NCI-H2196 (cell line): ENCODE data around the gene CCDC13.
"Not testable (repeated sequence)": the region's sequence is repeated elsewhere in the genome, so short reads cannot be mapped to it uniquely, and the experiment has no call there.

ENCODE experiments used
- DNase-seq: peaks from one replicate; lab custom pipeline; 2025; ENCODE audit not compliant: unreplicated experiment; lab: John Stamatoyannopoulos, UW

The CCDC13 gene, protein sequence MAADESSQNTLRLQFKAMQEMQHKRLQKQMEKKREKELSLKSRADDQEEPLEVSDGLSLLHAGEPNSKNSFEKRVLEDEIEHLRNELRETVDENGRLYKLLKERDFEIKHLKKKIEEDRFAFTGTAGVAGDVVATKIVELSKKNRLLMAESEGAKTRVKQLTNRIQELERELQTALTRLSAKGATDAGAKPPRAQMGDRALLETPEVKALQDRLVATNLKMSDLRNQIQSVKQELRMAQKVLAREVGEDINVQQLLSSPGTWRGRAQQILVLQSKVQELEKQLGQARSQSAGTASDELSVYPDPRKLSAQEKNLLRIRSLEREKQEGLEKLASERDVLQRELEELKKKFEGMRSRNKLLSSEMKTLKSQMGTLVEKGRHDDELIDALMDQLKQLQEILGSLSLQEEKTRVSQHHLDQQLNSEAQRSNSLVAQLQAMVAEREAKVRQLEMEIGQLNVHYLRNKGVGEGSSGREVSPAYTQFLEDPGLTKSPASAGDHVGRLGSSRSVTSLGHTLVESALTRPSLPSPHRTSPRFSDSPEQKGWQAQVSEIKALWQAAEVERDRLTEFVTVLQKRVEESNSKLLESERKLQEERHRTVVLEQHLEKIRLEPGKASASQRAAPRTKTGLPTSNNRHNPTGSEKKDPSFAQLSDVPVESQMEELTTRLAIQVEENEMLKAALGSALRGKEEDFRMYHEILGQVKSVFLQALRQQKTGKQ

DNA sequence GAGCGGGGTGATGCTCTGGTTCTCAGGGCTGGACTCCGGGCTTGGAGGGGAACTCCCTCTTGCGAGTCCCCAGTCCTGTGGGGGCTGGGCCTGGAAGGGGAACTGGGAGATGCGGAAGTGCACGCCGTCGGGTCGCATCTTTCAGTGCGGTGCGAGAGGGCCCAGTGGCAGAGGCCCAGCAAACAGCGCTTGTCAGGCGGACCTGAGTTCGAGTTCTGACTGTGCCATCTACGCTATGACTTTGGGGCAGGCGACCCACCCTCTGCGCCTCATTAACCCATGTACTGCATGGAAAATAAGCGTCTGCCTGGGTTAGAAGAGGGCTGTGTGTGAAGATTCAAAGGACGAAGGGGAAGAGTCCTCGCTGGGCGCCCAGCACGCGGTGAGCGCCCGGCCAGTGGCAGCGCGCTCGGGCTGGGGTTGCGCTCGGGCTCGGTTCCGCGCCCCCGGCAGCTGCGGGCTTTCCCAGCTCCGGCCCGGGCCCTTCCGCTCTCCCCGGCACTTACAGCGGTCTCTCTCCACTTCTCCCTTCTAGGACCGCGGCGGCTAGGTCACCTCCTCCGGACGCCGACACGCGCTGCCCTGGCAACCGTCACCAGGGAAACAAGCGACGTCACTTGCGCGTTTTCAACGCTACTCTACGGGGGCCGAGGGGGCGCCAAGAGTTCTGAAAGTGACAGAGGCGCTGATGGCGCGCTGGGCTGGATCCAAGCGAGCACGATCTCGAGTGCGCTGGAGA, at the start of gene CCDC13:
Gene CCDC13, minus strand, starts transcription at position 584 of the 739 bp plus-strand sequence. CDS start 14,908 bp downstream, outside the sequence.
- DNase-seq, result peak; percentile 88

DNA sequence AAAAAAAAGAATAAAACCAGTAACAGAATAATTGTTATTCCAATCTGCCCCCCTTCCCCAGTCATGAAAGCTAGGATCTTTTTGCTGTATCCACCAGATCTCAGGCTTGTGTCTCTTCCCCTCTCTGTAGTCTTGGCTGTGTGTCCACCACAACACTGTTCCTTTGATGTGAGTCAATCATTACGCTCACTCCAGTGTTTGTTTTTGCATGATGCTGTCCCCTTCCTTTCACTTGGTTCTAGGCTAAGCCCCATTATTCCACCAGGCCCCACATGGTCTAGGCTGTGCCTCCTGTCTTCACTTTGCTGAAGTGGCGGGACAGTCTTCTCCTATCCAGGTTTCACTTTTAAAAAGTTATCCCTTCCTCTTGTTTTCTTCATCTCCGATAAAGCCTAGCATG, 49.8 kb upstream of the CCDC13 start:
- no peak for DNase-seq

DNA sequence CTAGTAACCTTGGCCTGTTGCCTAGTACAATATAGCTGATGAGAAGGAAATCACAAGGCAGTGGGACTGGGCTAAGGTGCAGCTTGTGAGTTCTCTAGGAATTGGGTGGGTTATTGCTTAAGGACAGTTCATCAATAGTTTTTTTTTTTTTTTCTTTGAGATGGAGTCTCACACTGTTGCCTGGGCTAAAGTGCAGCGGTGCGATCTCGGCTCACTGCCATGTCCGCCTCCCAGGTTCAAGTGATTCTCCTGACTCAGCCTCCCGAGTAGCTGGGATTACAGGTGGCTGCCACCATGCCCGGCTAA, 47.6 kb upstream of the CCDC13 start:
- DNase-seq, result no peak

DNA sequence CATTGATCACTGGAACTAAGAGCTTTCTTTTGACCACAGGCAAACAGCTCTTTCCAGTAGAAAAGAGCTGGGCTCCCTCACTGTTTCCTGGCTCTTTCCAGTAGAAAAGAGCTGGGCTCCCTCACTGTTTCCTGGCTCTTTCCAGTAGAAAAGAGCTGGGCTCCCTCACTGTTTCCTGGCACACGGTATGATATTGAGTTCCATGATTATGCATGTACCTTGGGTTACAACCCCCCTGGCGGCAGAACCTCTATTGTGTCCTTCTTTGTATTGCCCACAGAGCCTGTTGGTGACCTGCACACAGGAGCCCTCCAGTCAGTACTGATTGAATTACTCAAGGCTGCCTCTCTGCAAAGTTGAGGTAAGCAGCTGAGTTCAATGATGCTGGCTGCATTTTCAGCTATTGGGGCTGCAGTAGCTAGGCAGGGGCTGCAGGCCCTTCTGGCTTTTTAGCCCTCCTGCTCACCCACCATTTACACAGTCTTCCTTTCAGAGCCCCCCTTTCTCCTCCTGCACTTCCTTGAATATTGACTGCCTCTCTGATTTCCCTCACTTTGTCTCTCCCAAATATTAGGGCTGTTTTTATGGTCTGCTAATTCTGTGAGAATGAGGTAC, 46.4 kb upstream of the CCDC13 start:
- peak; percentile 64 for DNase-seq

DNA sequence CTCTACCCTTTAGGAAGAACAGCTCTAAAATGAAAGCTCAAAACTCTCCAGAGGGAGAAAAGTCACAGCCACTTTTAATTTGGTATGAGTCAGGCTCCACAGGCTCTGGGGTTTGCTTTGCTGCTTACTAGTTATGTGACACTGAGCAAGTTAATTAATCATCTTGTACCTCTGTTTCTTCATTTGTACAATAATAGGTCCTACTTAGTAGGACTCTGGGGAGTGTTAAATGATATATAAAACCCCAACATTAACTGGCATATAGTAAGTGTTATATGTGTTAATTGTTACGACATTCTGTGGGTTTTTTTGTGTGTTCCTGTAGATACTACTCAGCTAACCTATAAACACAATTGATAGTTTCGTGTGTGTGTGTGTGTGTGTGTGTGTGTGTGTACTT, 42.8 kb upstream of the CCDC13 start:
- no peak for DNase-seq

DNA sequence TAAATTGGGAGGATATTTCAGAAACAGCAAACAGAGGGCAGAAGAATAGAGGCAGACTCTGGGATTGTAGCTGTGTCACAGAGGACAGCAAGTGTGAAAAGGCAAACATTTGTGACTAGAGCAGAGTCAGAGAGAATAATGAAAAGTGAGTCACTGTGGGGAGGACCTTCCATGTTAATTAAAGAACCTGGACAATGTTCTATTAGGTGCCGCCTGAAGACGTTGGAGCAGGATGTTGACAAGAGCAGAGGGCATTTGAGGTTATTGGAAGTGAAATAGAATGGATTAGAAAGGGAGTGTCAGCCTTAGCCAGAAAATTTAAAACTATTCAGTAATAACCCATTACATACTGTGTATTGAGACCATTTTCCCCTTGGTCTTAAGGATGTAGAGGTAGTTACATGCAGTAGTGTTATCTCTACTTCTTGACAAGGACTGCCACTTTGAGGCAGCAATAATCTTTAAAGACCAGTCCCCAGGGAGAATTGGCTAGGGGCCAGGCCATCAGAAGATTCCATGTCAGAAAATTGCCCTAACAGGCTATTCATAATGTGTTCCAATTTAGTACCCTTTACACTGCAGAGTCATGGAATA, 42.0 kb upstream of the CCDC13 start:
- no peak for DNase-seq

DNA sequence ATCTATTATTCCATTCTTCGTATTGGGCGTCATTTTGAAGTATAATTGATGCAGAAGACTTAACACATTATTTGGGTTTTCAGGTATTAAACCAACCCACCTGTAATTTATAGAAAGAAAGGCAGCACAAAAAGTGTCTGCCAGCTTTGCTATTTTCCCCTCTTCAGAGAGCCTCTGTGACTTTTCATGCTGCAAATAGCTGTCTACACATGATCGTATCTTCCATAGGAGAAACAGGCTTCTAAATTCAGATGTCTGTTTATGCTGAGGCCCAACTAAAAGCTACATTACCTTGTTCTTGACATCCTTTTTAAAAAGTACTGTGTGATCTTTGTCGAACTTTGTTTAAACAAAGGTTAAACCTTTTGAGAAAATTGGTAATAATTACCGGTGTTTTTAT, 41.2 kb upstream of the CCDC13 start:
- no peak for DNase-seq

DNA sequence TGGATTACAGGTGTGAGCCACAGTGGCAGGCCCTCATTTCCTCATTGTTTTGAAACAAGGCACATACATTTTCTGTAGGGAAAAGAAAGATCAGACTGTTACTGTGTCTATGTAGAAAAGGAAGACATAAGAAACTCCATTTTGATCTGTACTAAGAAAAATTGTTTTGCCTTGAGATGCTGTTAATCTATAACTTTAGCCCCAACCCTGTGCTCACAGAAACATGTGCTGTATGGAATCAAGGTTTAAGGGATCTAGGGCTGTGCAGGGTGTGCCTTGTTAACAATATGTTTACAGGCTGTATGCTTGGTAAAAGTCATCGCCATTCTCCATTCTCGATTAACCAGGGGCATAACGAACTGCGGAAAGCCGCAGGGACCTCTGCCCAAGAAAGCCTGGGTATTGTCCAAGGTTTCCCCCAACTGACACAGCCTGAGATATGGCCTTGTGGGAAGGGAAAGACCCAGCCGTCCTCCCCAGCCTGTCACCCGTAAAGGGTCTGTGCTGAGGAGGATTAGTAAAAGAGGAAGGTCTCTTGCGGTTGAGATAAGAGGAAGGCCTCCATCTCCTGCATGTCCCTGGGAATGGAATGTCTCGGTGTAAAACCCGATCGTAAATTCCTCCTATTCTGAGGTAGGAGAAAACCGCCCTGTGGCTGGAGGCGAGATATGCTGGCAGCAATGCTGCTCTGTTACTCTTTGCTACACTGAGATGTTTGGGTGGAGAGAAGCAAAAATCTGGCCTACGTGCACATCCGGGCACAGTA, 38.2 kb upstream of the CCDC13 start:
- DNase-seq, result not testable (repeated sequence)

DNA sequence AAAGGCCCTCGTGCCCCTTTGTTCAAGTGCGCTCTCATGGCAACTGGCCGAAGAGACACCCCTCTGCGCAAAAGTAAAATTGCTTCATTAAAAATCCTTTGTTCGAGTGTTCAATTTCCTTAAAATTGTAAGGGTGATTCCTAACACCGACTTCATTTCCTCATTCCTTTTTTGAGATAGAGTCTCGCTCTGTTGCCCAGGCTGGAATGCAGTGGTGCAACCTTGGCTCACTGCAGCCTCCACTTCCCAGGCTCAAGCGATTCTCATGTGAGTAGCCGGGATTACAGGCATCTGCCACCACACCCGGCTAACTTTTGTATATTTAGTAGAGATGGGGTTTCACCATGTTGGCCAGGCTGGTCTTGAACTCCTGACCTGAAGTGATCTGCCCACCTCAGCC, 37.7 kb upstream of the CCDC13 start:
- DNase-seq, result not testable (repeated sequence)

DNA sequence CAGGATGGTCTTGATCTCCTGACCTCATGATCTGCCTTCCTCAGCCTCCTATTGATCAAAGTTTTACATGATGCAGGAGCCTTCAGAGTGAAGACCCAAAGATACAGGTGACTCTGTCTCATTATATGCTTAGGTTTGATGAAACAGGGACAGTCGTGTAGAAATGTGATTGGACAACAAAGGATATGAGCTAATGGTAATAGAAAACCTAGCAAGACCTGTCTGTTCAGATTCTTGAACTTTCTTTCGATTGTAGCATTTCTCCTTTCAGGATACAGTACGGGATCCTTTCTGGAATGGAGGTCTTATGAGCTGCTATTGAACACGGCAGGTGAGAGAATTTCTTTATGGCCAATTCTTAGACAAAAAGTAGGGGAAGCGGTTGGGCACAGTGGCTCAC, 36.1 kb upstream of the CCDC13 start, which contains the start of gene ACKR2:
Gene ACKR2, plus strand, starts transcription at position 244 of the 400 bp plus-strand sequence. CDS start 55,058 bp downstream, outside the sequence.
- DNase-seq, result no peak

DNA sequence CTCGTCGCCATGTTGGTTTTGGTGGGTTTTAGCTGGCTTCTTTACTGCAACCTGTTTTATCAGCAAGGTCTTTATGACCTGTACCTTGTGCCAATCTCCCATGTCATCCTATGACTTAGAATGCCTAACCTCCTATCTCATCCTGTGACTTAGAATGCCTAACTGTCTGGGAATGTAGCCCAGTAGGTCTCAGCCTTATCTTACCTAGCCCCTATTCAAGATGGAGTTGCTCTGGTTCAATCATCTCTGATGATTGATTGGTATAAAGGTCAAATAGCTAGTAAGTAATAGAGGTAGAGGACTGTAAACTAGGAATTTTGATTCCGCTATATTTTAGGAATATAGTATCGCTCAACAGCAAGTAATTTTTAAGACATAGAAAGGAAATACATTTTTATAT, 34.9 kb upstream of the CCDC13 start:
- no peak for DNase-seq

DNA sequence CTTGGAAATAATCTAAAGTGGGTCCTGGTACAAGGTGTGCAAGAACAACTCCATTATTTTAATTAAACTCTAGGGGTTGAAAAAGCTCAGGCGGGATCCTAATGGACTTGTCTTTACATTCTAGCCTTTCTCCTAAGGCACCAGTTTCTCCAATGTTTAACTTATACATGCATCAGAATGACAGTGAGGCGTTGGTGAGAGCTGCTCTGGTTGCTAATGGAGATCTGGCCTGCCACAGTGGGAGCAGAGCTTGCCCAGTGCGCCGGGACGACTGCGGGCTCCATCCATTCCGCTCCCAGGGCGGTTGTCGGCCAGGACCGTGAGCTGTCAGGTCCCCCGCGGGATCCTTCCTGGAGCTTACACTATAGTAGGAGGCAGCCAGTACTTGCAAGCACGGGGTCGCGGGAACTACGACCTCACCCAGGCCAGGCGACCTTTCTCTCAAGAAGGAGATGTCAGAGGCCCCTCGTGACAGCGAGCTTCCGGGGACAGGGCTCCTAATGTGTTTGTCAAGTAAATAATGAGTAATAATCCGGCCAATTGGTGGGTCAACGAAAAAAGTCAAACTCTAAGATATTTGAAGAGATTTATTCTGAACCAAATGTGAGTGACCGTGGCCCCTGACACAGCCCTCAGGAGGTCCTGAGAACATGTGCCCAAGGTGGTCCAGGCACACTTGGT, 32.2 kb upstream of the CCDC13 start:
- no peak for DNase-seq

DNA sequence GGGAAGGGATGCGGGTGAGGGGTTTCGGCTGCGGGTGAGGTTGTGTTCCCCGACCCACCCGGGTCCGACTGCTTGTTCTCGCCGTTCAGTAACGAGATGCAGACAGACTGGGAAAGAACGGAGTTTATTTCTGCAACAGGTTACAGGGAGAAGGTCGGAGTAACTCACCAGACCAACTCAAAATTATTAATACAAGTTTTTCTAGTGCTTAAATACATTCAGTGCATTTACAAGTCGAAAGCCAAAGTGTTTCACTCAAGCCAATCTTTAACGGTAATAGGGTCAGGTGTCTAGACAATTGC, 31.7 kb upstream of the CCDC13 start:
- DNase-seq, result no peak

DNA sequence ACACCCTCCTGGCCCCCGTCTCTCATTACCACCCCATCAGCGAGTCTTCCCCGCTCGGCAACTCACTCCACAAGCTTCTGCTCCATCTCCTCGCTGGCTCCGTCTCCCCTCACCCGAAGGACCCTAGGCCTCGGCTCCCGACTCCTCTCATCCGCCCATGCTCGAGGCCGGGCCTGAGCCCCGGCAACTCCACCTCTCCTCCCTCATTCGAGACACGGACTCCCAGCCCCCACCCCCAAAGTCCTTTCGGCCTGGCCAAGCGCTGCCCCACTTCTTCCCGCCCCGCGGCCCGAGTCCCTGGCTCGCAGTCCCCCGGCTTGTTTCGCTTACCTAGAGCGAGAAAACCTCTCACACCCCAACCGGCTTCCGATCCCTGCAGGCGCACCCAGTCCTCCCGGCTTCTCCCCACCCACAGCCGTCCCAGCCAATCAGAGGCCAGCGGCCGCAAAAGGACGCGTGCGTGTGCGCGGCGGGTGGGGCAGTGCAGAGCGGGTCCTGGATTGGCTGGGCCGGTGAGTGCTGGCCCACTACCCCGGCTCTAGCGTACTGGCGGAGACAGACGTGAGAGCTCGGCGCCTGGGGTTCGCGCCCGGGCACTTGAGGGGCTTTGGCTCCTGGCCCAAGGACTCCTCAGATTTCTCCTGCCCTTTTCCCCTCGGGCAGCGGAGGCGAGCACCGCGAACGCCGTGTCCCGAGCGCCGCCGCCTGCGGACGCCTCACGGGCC, 31.2 kb upstream of the CCDC13 start, which contains the start of gene HIGD1A:
Gene HIGD1A, minus strand, starts transcription at position 385 of the 725 bp plus-strand sequence. CDS start 10,237 bp downstream, outside the sequence.
- peak; percentile 86 for DNase-seq

DNA sequence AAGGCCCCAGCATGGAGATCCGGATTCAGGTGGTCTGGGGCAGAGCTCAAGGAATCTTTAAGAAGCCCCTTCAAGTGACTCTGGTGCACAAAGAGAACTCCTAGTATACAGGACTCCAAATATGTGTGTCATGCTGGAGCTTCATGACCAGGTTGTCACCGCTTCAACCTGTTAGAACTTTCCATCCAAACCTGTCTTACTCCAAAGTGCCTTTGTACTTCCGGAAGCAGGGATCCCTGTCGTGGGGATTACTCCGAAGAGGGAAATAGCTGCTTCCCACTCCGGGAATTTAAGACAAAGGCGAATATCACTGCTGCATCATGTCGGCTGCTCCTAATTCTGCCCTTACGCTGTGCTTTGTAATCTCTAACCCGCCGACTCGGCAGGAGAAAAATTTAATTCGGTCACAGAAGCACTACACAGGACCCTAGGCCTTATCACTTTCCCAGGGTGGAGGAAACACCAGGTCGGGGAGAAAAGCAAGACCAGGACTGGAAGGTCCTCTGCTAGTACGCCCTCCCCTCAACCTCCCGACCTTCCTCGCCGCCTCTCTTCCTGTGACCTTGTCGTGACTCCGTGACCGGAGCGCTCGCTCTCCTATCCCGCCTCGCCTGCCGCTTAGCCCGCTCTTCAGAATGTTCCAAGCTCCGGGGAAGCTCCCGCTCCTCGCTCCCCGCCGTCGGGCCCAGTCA, 30.5 kb upstream of the CCDC13 start:
- no peak for DNase-seq

DNA sequence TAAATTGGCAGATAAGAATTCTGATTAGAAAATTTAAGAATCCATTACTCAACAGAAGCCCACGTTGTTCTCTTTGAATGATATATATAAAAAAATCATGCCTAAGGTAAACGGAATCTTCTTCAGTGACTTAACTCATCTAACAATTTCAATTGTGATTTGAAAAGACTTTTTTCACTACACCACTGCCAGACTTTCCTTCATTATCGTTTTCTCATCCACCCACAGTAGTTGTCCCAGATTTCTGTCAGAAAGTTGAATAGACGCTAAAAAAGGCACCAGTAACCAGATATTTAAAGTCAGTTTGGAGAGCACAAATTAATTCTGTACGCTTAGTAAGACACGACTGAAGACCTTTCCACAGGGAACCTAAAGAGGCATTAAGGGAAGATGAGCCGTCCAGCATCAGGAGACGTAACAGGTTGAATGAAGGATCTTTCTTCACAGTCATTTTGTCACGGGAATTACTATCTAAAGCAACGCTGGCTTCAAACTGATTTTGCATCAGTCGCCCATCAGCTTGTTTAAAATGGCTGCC, 29.9 kb upstream of the CCDC13 start:
- DNase-seq, result no peak

DNA sequence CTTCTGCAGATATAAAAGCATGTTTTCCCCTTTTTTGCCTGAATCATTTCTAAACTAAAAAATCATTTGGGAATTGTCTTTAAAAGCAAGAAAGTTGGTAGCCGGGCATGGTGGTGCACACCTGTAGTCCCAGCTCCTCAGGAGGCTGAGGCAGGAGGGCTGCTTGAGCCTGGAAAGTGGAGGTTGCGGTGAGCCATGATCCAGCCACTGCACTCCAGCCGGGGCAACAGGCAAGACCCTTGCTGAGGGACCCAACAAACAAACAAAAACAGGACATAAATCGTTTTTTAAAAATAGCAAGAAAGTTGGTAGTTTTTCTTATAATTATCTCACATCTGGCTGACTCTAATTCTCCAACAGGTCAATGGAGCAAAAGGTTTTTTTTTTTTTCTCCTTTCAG, 28.7 kb upstream of the CCDC13 start:
- DNase-seq, result no peak

DNA sequence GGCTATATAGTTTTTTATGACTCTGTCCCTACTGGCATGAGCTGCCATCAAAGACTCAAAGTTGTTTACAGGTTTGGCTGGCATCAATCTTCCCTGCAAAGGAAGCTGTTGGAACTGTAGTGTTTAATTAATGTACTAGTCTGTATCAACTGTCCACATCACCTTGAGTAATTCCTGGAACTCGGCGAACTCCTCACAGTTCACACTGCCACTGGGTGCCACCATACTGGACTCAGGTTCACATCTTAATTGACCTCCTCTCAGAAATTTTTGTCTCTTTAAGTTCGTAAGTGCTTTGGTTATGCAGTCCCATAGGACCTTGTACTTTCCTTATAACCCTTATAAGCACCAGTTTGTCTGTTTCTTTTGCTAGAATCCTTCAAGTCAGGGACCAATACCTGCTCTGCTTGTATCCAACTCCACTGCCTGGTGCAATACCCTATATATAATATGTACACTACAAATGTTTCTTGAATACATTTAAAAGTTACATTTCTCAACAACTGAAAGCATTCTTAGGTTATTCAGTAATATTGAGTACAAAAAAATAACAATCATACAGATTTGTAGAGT, 28.1 kb upstream of the CCDC13 start:
- DNase-seq, result no peak
